HFFc6 (cell line): ENCODE data around the gene STIL. TPM values are rescaled to one million over a fixed set of nuclear protein-coding genes. Genes with fewer than 3 reads are reported as not detected.
A peak's percentile ranks its signal among the peaks of the same experiment; 100 is the strongest.
"Not testable (repeated sequence)": the region's sequence is repeated elsewhere in the genome, so short reads cannot be mapped to it uniquely, and the experiment has no call there.

Source experiments
- DNase-seq: peaks from one replicate; pipeline ENCODE4 v3.0.0-alpha.2; 2018
- H3K27ac Mint-ChIP-seq: 2 replicates; pipeline ENCODE4 v1.8.0; 2020; ENCODE audit warnings: mild to moderate bottlenecking, mixed read lengths
- H3K27me3 Mint-ChIP-seq: 2 replicates; pipeline ENCODE4 v1.8.0; 2021; ENCODE audit warnings: mild to moderate bottlenecking, moderate library complexity, mixed read lengths; ENCODE audit not compliant: insufficient read depth
- H3K36me3 Mint-ChIP-seq: 2 replicates; pipeline ENCODE4 v1.8.0; 2021; ENCODE audit warnings: low read depth, mixed read lengths
- H3K4me1 Mint-ChIP-seq: 2 replicates; pipeline ENCODE4 v1.8.0; 2020; ENCODE audit warnings: low read depth, mixed read lengths
- H3K4me3 Mint-ChIP-seq: 2 replicates; pipeline ENCODE4 v1.8.0; 2020; ENCODE audit warnings: mild to moderate bottlenecking, moderate library complexity, mixed read lengths
- H3K9me3 Mint-ChIP-seq: 2 replicates; pipeline ENCODE4 v1.8.0; 2020; ENCODE audit warnings: mild to moderate bottlenecking, mixed read lengths
- CTCF ChIP-seq: fragments of 200-600 bp; sonication (generic); IDR thresholded peaks from 2 replicates; pipeline ENCODE4 v1.5.0; 2021; ENCODE audit warnings: antibody characterized with exemption, mild to moderate bottlenecking
- total RNA-seq, 6 experiments: library from RNA; stranded (reverse); fragmentation: NEBNext Ultra II Directional; extraction: Animal tissue kit (Norgen Biotek cat#: 25700); gene quantifications; 2 replicates in 1 of 6; 3 replicates in 5 of 6; pipeline ENCODE4 v1.2.3, GENCODE V29; 2021

The STIL gene
- total RNA-seq, 6 experiments from 2014 or later: 7.9 to 16.0 (median 13.6) TPM

DNA sequence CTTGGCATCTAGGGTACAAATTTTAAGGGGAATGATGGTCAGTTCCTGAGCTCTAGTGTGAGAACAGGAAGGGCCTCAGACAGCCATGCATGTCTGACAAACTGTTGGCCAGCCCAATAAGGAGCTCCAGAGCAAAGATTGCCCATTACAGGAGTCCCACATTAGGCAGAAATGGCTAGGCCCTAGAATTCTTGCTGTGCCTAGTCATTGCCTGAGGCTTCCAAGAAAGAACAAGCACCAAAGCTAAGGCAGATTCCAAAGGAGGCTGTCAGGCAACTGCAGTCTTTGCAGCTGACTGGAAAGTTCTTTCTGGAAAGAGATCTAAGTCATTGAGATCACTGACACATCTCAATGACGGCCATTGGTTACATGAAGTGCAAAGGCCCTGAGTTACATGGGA is 3.9 kb upstream of the STIL start:
- H3K27me3 Mint-ChIP-seq: peaks cover 2% of the 10 kb centered on the region; the same call in 1 of the 2 replicates
- no peaks in the 10 kb centered on the region for H3K9me3 Mint-ChIP-seq
- no peak overlapping the region for H3K4me3 Mint-ChIP-seq
- no peaks in the 10 kb centered on the region for H3K36me3 Mint-ChIP-seq
- no peak for TF ChIP-seq CTCF
- H3K27ac Mint-ChIP-seq: peak overlapping the region; percentile 96
- peaks cover 18% of the 10 kb centered on the region for H3K4me1 Mint-ChIP-seq
- DNase-seq: peak; percentile 97

DNA sequence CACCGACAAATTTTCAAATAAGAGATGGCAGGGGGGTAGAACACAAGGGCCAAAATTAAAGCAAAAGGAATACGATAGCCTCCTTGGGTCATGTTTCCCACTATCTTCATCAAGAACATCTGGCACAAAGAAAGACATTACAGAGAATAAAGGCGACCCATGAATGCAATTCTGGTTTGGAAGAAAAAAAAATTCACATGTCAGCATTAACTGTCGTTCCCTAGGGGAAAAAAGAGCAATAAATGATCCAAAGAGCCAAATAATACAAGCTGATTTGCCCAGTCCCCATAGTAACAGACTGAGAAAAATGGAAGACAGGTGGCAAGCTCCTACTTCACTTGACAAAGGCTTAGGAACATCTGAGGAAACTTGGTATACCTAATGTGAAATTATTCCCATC is 4.5 kb downstream of the STIL start:
- Mint-ChIP-seq H3K27me3 (peaks cover 4% of the 10 kb centered on the region), H3K36me3 (peaks cover 2% of the 10 kb centered on the region; the same call in 1 of the 2 replicates), H3K27ac (no peak overlapping the region), H3K4me3 (no peak overlapping the region), H3K9me3 (no peaks in the 10 kb centered on the region), H3K4me1 (peaks cover 15% of the 10 kb centered on the region)
- no peak for TF ChIP-seq CTCF
- DNase-seq: no peak

DNA sequence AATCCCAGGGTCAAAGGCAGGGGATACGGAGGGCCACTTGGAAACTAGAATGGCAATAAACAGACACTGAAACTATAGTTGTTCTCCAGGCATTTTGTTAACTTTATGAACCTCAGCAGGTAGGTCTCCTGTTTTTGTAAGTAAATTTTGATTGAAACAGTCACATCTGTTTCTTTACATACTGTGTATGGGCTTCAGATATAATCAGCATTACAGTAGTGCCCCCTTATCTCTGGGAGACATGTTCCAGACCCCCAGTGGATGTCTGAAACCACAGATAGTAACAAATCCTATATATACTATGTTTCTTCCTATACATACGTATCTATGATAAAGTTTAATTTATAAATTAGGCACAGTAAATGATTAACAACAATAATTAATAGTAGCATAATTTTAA is 11.5 kb downstream of the STIL start:
- no peaks in the 10 kb centered on the region for H3K4me1 Mint-ChIP-seq
- H3K27ac Mint-ChIP-seq: no peak overlapping the region
- H3K27me3 Mint-ChIP-seq: no peaks in the 10 kb centered on the region
- H3K36me3 Mint-ChIP-seq: peaks cover 27% of the 10 kb centered on the region
- DNase-seq: no peak
- H3K9me3 Mint-ChIP-seq: no peaks in the 10 kb centered on the region
- H3K4me3 Mint-ChIP-seq: no peak overlapping the region
- TF ChIP-seq CTCF: no peak

GRCh38 chr1:47298025-47298699 is 15.8 kb downstream of the STIL start:
- H3K9me3 Mint-ChIP-seq: no peaks in the 10 kb centered on the region
- DNase-seq: no peak

GRCh38 chr1:47295579-47295978 is 18.4 kb downstream of the STIL start:
- Mint-ChIP-seq H3K36me3 (peaks cover 5% of the 10 kb centered on the region), H3K4me3 (no peak overlapping the region), H3K27me3 (no peaks in the 10 kb centered on the region), H3K4me1 (no peaks in the 10 kb centered on the region), H3K27ac (no peak overlapping the region), H3K9me3 (no peaks in the 10 kb centered on the region)
- DNase-seq: no peak
- no peak for TF ChIP-seq CTCF

More at GRCh38 chr1:47298025-47298699, 15.8 kb downstream of the STIL start:
- H3K36me3 Mint-ChIP-seq: peaks cover 22% of the 10 kb centered on the region
- no peak overlapping the region for H3K4me3 Mint-ChIP-seq
- no peak overlapping the region for H3K27ac Mint-ChIP-seq
- TF ChIP-seq CTCF: no peak
- no peaks in the 10 kb centered on the region for H3K4me1 Mint-ChIP-seq
- no peaks in the 10 kb centered on the region for H3K27me3 Mint-ChIP-seq

GRCh38 chr1:47294863-47295262 is 19.1 kb downstream of the STIL start:
- not testable (repeated sequence) for H3K36me3 Mint-ChIP-seq, H3K4me3 Mint-ChIP-seq, H3K27me3 Mint-ChIP-seq, H3K4me1 Mint-ChIP-seq, H3K9me3 Mint-ChIP-seq, H3K27ac Mint-ChIP-seq, DNase-seq

DNA sequence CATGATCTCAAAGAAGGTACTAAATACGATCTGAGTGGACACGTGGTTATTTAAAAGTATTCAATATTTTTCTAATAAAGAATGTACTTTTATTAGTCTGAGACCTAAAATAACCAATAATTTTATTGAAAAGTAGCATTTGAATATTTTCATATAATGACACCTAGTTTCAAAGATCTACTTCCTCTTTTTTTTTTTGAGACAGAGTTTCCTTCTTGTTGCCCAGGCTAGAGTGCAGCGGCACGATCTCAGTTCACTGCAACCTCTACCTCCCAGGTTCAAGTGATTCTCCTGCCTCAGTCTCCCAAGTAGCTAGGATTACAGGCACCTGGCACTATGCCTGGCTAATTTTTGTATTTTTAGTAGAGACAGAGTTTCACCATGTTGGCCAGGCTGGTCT is 25.8 kb downstream of the STIL start:
- H3K27me3 Mint-ChIP-seq, DNase-seq, H3K4me1 Mint-ChIP-seq, H3K4me3 Mint-ChIP-seq, H3K27ac Mint-ChIP-seq, H3K36me3 Mint-ChIP-seq, H3K9me3 Mint-ChIP-seq: not testable (repeated sequence)
